GM20431 (cell line): ENCODE measurements around the gene SCG5.

ENCODE experiments used
- in situ Hi-C: fragments of 300-500 bp; cut with MseI, MboI; formaldehyde crosslinking; loops from one replicate; pipeline ENCODE4 v1.15.0; 2020; ENCODE audit warnings: low sequenced_read_pairs; ENCODE audit not compliant: unreplicated experiment

The SCG5 gene

GRCh38 chr15:32685576-32685975 is 44.1 kb downstream of the SCG5 start:
- in situ Hi-C loops: no loop called here

- in situ Hi-C loops: no loop called here
Measured at GRCh38 chr15:32687556-32687955, 46.0 kb downstream of the SCG5 start.

GRCh38 chr15:32688151-32688639 is 46.7 kb downstream of the SCG5 start:
- in situ Hi-C loops: no loop called here

- in situ Hi-C loops: no loop called here
Measured at GRCh38 chr15:32690941-32691688, 49.6 kb downstream of the SCG5 start.

GRCh38 chr15:32691689-32692038 is 50.2 kb downstream of the SCG5 start:
- in situ Hi-C loops: no loop called here

GRCh38 chr15:32692286-32692685 is 50.8 kb downstream of the SCG5 start:
- in situ Hi-C loops: no loop called here

- in situ Hi-C loops: no loop called here
Measured at GRCh38 chr15:32694222-32694983, 52.9 kb downstream of the SCG5 start.

GRCh38 chr15:32698773-32699390 is 57.4 kb downstream of the SCG5 start:
- in situ Hi-C loops: no loop called here

GRCh38 chr15:32700501-32701150 is 59.1 kb downstream of the SCG5 start:
- in situ Hi-C loops: no loop called here

GRCh38 chr15:32701863-32702262 is 60.4 kb downstream of the SCG5 start:
- in situ Hi-C loops: no loop called here

- in situ Hi-C loops: no loop called here
Measured at GRCh38 chr15:32704395-32704981, 63.0 kb downstream of the SCG5 start.

GRCh38 chr15:32705446-32705845 is 63.9 kb downstream of the SCG5 start:
- in situ Hi-C loops: no loop called here

- in situ Hi-C loops: no loop called here
Measured at GRCh38 chr15:32706704-32707103, 65.2 kb downstream of the SCG5 start.

GRCh38 chr15:32707436-32707835 is 65.9 kb downstream of the SCG5 start:
- in situ Hi-C loops: no loop called here

- in situ Hi-C loops: no loop called here
Measured at GRCh38 chr15:32709295-32710033, 68.0 kb downstream of the SCG5 start.

GRCh38 chr15:32715276-32715675 is 73.8 kb downstream of the SCG5 start:
- in situ Hi-C loops: no loop called here

- in situ Hi-C loops: no loop called here
Measured at GRCh38 chr15:32716216-32716914, 74.9 kb downstream of the SCG5 start.

- in situ Hi-C loops: no loop called here
Measured at GRCh38 chr15:32716915-32717425, 75.5 kb downstream of the SCG5 start.
